H1 (cell line): Measurements from ENCODE around the gene TGM6.

Experiments used
- CHD1 ChIP-seq: IDR thresholded peaks from 2 replicates; pipeline ENCODE4 v1.6.1; 2012; ENCODE audit warnings: low read depth, low read length, improper control_type of control experiment
- CHD7 ChIP-seq: fragments of 300-600 bp; sonication (generic); IDR thresholded peaks from 2 replicates; pipeline ENCODE4 v1.7.1; 2012; ENCODE audit warnings: low read length, moderate library complexity, mild to moderate bottlenecking, inconsistent platforms; ENCODE audit not compliant: insufficient replicate concordance
- CREB1 ChIP-seq: IDR thresholded peaks from 2 replicates; pipeline ENCODE4 v1.6.1; 2012; ENCODE audit warnings: inconsistent platforms
- EP300 ChIP-seq, 2 experiments: IDR thresholded peaks; 1 replicate in 1 of 2; 2 replicates in 1 of 2; pipeline ENCODE4 v1.6.1; 2011 to 2012; ENCODE audit warnings: low read depth in 2 of 2, low read length in 2 of 2, mild to moderate bottlenecking in 2 of 2, borderline replicate concordance in 1 of 2, inconsistent platforms in 1 of 2, moderate library complexity in 1 of 2
- EZH2 ChIP-seq: fragments of 200-600 bp; sonication (generic); IDR thresholded peaks from 2 replicates; pipeline ENCODE4 v1.7.1; 2012; ENCODE audit warnings: low read depth, mild to moderate bottlenecking, moderate library complexity, low read length, inconsistent platforms; ENCODE audit not compliant: severe bottlenecking
- POLR2A ChIP-seq, 2 experiments: IDR thresholded peaks; 1 replicate in 1 of 2; 2 replicates in 1 of 2; pipeline ENCODE4 v1.6.1; 2011; ENCODE audit warnings: low read depth in 2 of 2, low read length in 2 of 2, mild to moderate bottlenecking in 2 of 2; ENCODE audit errors: control extremely low read depth in 1 of 2
- SP1 ChIP-seq: IDR thresholded peaks from 2 replicates; pipeline ENCODE4 v1.6.1; 2011; ENCODE audit warnings: low read depth, low read length
- TBP ChIP-seq: IDR thresholded peaks from 2 replicates; pipeline ENCODE4 v1.6.1; 2011; ENCODE audit warnings: low read depth, low read length, improper control_type of control experiment
- TF ChIP-seq, protein P1 (sequence below), 3 experiments: IDR thresholded peaks; 1 replicate in 2 of 3; 2 replicates in 1 of 3; pipeline versions ENCODE4 v1.5.1 to v1.6.1; 2011; ENCODE audit warnings: low read length in 3 of 3, mild to moderate bottlenecking in 3 of 3, inconsistent platforms in 2 of 3, low read depth in 1 of 3, moderate library complexity in 1 of 3; ENCODE audit not compliant: insufficient read depth in 1 of 3; ENCODE audit errors: control extremely low read depth in 1 of 3
- TF ChIP-seq, protein P2 (sequence below): IDR thresholded peaks from 2 replicates; pipeline ENCODE4 v1.6.1; 2012; ENCODE audit warnings: low read length, inconsistent platforms
- TF ChIP-seq, protein P3 (sequence below): IDR thresholded peaks from 2 replicates; pipeline ENCODE4 v1.6.1; 2011; ENCODE audit warnings: low read depth, mild to moderate bottlenecking, low read length; ENCODE audit not compliant: insufficient read depth

DNA sequence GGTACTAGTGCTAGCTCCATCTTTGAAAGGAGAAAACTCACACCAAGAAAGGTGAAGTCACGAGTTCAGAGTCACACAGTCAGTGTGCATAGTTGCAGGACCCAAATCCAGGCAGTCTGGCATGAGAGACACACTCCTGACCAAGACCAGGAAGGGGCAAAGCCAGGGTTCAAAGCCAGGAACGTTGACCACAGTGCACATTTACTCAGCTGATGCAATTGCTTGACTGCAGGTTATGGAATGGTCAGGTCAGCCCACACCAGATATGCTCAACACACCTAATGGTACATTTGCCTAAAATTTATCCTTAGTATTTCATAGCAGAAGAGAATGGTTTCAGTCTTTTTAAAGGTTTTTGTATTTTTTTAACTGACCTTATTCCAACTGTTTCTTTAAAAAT, 37.7 kb downstream of the TGM6 start:
- TF ChIP-seq, protein P1, sequence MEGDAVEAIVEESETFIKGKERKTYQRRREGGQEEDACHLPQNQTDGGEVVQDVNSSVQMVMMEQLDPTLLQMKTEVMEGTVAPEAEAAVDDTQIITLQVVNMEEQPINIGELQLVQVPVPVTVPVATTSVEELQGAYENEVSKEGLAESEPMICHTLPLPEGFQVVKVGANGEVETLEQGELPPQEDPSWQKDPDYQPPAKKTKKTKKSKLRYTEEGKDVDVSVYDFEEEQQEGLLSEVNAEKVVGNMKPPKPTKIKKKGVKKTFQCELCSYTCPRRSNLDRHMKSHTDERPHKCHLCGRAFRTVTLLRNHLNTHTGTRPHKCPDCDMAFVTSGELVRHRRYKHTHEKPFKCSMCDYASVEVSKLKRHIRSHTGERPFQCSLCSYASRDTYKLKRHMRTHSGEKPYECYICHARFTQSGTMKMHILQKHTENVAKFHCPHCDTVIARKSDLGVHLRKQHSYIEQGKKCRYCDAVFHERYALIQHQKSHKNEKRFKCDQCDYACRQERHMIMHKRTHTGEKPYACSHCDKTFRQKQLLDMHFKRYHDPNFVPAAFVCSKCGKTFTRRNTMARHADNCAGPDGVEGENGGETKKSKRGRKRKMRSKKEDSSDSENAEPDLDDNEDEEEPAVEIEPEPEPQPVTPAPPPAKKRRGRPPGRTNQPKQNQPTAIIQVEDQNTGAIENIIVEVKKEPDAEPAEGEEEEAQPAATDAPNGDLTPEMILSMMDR (IDR thresholded peaks at IDR 0.05; ENCODE audit: control extremely low read depth in 1 of 3, insufficient read depth in 1 of 3, low read depth in 1 of 3, low read length in 3 of 3), result no peak
- TF ChIP-seq, protein P2, sequence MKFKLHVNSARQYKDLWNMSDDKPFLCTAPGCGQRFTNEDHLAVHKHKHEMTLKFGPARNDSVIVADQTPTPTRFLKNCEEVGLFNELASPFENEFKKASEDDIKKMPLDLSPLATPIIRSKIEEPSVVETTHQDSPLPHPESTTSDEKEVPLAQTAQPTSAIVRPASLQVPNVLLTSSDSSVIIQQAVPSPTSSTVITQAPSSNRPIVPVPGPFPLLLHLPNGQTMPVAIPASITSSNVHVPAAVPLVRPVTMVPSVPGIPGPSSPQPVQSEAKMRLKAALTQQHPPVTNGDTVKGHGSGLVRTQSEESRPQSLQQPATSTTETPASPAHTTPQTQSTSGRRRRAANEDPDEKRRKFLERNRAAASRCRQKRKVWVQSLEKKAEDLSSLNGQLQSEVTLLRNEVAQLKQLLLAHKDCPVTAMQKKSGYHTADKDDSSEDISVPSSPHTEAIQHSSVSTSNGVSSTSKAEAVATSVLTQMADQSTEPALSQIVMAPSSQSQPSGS, result no peak
- TF ChIP-seq POLR2A (IDR thresholded peaks at IDR 0.05; ENCODE audit: control extremely low read depth in 1 of 2, low read depth in 2 of 2, low read length in 2 of 2), result no peak
- TF ChIP-seq CHD1, result no peak
- no peak for TF ChIP-seq TBP
- TF ChIP-seq, protein P3, sequence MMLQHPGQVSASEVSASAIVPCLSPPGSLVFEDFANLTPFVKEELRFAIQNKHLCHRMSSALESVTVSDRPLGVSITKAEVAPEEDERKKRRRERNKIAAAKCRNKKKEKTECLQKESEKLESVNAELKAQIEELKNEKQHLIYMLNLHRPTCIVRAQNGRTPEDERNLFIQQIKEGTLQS, result no peak
- TF ChIP-seq CREB1, result no peak
- no peak for TF ChIP-seq SP1
- TF ChIP-seq EZH2, result no peak
- TF ChIP-seq EP300 (IDR thresholded peaks at IDR 0.05; ENCODE audit: borderline replicate concordance in 1 of 2, low read depth in 2 of 2, low read length in 2 of 2), result no peak
- no peak for TF ChIP-seq CHD7
